Duodenal mucosa (tissue), 2 donors: ENCODE data around the gene CRB1.

Experiments
- H3K27ac ChIP-seq: one replicate; pipeline ENCODE4 v1.7.0; 2013; ENCODE audit warnings: low read depth, low read length
- H3K27me3 ChIP-seq, 2 donors: one replicate each; pipeline ENCODE4 v1.7.0; 2013; ENCODE audit warnings: low read length in 2 of 2, control low read depth in 1 of 2; ENCODE audit not compliant: insufficient read depth in 2 of 2, control insufficient read depth in 1 of 2
- H3K36me3 ChIP-seq, 2 donors: one replicate each; pipeline ENCODE4 v1.7.0; 2013; ENCODE audit warnings: low read length in 2 of 2, control low read depth in 1 of 2; ENCODE audit not compliant: insufficient read depth in 2 of 2, control insufficient read depth in 1 of 2
- H3K4me1 ChIP-seq, 2 donors: one replicate each; pipeline ENCODE4 v1.7.0; 2013; ENCODE audit warnings: low read length in 2 of 2, control low read depth in 1 of 2; ENCODE audit not compliant: insufficient read depth in 2 of 2, control insufficient read depth in 1 of 2
- H3K4me3 ChIP-seq, 2 donors: one replicate each; pipeline ENCODE4 v1.7.0; 2013; ENCODE audit warnings: low read length in 2 of 2, low read depth in 1 of 2
- H3K9ac ChIP-seq, 2 donors: one replicate each; pipeline ENCODE4 v1.7.0; 2013; ENCODE audit warnings: low read length in 2 of 2, low read depth in 1 of 2
- H3K9me3 ChIP-seq, 2 donors: one replicate each; pipeline ENCODE4 v1.7.0; 2013; ENCODE audit warnings: low read length in 2 of 2, control low read depth in 1 of 2; ENCODE audit not compliant: control insufficient read depth in 1 of 2

CRB1 gene

DNA sequence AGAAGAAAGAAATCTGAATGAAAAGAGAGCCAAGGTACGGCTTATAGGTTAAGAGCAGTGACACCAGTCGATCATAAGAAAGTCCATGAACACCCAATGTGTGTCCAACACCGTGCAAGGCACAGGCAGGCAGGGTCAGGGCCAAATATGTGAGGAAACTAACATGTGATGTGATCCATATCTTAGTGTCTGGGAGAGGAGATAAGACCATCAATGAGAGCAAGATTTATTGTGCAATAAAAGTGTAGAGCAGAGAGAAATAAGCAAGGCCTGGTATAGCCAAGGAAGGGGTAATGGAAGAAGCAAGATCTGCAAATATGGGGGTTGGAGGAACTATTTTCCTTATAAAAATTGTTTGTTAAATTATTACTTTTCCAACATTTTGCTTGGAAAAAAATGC, 198.8 kb downstream of the CRB1 start:
- Histone ChIP-seq H3K27ac (no peak overlapping the region), H3K9me3 (no peaks in the 10 kb centered on the region), H3K27me3 (no peaks in the 10 kb centered on the region), H3K4me1 (no peaks in the 10 kb centered on the region), H3K36me3 (no peaks in the 10 kb centered on the region), H3K9ac (no peak overlapping the region), H3K4me3 (no peak overlapping the region)

DNA sequence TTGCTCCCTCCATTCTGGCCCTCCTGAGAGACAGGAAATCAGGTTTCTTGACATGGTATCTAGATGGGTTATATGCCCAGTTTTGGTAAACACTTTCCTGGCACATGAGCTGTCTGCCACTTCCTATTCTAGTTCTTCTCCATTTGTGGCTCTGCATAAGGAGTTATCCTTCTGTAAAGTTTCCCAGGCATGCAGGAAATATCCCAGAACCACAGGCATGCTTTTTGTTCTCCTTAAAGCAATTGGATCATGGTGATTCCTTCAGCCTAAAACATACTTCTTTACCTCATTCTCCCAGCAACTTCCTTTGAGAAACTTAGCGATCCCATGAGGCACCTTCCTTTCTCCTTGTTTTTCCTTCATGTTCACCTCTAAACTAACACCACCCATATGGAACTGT, 199.8 kb downstream of the CRB1 start:
- Histone ChIP-seq H3K27ac (no peak overlapping the region), H3K9me3 (no peaks in the 10 kb centered on the region), H3K27me3 (no peaks in the 10 kb centered on the region), H3K9ac (no peak overlapping the region), H3K36me3 (no peaks in the 10 kb centered on the region), H3K4me3 (no peak overlapping the region), H3K4me1 (no peaks in the 10 kb centered on the region)

DNA sequence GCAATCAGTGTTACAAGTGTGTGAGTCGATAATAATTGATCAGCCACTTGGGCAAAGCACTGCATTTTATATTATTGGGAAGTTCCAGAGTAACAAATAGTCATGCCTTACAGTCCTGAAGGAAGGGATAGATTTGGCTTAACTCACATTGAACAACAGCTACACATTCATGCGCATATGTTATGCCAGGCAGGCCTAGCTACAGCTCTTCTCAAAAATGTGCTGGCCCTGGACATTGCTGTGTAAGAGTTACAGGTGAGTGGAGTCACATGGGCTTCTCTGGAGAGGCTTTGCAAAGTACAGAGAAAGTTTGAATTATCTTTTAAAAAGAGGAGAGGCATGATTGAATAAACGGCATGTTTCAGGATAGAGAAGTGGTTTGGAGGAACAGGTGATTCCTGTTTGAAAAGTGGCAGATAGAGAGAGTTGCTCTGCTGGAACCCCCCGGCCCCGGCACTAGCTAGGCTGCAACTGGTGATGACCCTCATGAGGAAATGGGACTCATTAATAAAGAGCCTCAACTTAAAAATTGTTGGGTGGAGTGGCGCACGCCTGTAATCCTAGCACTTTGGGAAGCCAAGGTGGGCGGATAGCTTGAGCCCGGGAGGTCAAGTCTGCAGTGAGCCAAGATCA, 200.6 kb downstream of the CRB1 start:
- H3K36me3 ChIP-seq = no peaks in the 10 kb centered on the region
- H3K9me3 ChIP-seq = no peaks in the 10 kb centered on the region
- H3K27me3 ChIP-seq = no peaks in the 10 kb centered on the region
- H3K9ac ChIP-seq = no peak overlapping the region
- H3K4me3 ChIP-seq = no peak overlapping the region
- no peak overlapping the region for H3K27ac ChIP-seq
- no peaks in the 10 kb centered on the region for H3K4me1 ChIP-seq

DNA sequence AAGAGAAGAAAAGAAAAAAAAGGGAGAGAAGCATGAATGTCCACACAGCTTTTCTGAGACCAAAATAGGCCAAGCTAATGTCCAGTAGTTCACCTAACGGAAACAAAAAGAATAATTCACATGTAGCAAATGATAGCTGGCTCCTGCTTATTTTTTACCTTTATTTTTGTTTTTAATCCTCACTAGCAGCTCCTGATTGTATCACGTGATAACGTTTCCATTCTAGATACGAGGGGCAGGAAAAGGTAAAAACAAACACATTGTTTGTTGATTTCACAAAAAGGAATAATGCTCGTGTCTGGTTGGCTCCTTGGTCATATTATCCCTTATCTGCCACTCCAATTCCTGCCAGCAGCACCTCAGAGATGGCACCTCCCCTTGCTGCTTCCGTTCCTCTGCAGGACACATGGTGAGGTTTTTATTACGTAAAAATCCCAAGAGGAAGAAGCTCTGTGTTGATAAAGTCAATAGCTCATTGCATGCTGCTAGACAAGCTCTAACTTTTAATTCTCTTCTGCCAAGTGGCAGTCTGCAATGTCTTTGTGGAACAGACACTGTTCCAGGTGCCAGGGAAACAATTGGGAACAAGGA, 201.7 kb downstream of the CRB1 start:
- Histone ChIP-seq H3K4me1 (no peaks in the 10 kb centered on the region), H3K9ac (no peak overlapping the region), H3K27ac (no peak overlapping the region), H3K4me3 (no peak overlapping the region), H3K27me3 (no peaks in the 10 kb centered on the region), H3K36me3 (no peaks in the 10 kb centered on the region), H3K9me3 (no peaks in the 10 kb centered on the region)

DNA sequence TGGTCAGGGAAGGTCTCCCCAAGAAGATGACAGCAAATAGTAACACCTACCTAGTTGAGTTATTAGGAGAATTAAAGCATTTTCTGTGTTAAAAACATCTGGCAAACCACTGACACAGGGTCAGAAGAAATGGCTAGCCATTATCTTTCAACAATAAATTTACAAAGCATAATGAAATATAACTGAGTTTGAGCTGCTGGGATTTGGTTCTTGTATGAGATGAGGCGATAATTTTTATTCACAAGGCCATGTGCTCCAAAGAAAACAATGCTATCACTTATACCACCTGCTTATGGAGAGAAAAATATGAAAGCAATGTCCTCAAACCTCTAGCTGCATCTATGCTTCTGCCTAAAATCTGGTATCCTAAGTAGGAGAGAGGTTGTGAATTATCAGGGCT, 202.3 kb downstream of the CRB1 start:
- H3K27ac ChIP-seq = no peak overlapping the region
- H3K9me3 ChIP-seq = no peaks in the 10 kb centered on the region
- H3K36me3 ChIP-seq = no peaks in the 10 kb centered on the region

DNA sequence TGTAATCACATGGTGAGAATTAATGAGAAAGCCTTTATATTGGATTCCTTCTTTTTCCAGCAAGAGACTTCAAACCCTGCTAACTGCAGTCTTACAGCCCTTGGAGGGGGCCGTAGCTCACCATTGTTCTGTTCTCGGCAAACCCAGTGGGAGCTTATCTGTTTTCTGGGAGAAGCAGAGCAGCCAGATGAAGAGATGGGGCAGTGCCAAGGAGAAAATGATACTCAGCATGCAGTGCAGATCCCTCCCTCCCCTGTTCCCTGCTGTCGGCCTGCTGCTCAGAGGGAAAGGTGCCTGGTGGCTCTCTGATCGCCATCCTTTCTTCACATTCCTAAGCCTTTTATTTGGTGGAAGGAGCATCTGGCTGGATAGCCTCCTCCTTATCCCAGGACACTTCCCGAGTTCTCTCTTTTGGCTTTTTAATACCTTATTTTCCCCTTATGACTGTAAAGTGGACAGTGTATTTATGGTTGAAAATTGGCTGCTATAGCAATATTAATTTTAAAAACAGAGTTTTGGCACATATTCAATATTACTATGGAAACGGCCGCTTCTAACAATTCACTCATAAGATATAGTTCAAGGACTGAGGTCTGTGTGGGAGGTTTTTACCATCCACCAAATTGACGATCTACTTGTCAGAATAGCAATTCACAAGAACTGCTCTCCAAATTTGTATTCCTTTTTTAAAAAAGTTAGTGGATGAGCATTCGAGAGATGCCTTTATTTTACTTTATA, 203.4 kb downstream of the CRB1 start:
- Histone ChIP-seq H3K4me3 (no peak overlapping the region), H3K9me3 (no peaks in the 10 kb centered on the region), H3K27ac (no peak overlapping the region), H3K27me3 (no peaks in the 10 kb centered on the region), H3K36me3 (no peaks in the 10 kb centered on the region), H3K9ac (no peak overlapping the region), H3K4me1 (no peaks in the 10 kb centered on the region)

More for the DNA sequence above, 202.3 kb downstream of the CRB1 start:
- Histone ChIP-seq H3K9ac (no peak overlapping the region), H3K4me1 (no peaks in the 10 kb centered on the region), H3K27me3 (no peaks in the 10 kb centered on the region), H3K4me3 (no peak overlapping the region)

DNA sequence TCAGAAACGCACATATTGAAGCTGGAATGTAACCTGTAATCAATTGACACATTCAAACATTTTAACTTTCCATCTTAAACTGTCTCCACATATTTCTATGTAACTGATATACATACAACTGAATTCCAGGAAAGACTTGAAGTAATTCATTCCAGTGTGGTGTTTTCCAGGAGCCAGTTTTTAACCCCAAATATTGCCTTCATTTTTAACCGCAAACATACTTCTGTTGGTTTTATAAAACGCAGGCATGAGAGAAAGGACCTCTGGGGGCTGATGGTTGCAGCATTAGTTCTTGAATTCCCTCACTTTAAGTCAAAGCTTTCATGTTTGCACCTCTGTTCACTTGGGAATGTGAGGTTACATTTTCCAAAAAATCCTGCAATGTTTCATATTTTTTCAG, 204.1 kb downstream of the CRB1 start:
- no peak overlapping the region for H3K4me3 ChIP-seq
- H3K4me1 ChIP-seq = no peaks in the 10 kb centered on the region
- no peaks in the 10 kb centered on the region for H3K9me3 ChIP-seq
- H3K9ac ChIP-seq = no peak overlapping the region
- H3K27me3 ChIP-seq = no peaks in the 10 kb centered on the region
- no peaks in the 10 kb centered on the region for H3K36me3 ChIP-seq
- H3K27ac ChIP-seq = no peak overlapping the region

DNA sequence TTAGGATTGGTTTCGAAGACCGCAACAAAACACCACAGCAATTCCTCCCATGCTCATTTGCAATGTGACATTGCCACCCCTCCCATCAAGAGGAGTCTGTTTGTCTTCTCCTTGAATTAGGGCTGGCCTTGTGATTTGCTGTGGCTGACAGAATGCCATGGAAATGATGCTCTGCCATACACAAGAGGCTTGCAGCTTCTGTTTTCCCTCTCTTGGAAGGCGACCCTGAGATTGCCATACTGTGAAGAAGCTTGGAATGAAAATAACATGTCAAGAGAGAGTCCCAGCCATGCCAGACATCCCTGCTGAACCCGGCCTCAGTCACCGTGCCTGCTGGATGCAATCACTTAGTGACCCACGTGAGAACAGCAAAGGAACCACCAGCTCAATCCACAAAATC, 212.4 kb downstream of the CRB1 start:
- H3K4me3 ChIP-seq = no peak overlapping the region
- H3K36me3 ChIP-seq = no peaks in the 10 kb centered on the region
- no peaks in the 10 kb centered on the region for H3K9me3 ChIP-seq
- no peaks in the 10 kb centered on the region for H3K4me1 ChIP-seq
- H3K27me3 ChIP-seq = no peaks in the 10 kb centered on the region
- H3K27ac ChIP-seq = no peak overlapping the region
- H3K9ac ChIP-seq = no peak overlapping the region

DNA sequence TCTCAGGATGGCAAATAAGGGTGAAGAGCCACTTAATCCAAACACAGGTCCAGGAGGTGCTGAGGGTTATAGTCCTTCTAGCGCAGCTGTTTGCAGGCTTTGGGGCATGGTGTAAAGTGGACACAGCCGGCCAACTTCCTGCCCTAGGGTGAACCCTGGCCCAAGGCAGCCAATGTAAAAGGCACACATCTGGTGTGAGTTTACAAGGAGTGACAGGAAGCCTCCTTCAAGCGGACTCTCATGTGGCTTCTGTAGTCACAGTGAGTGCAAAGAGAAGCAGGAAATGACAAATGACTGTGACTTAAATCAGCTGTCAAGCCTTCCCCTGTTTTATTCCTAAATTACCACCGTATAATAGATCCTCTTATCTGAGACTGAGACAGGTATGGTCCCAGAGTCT, 213.0 kb downstream of the CRB1 start:
- Histone ChIP-seq H3K36me3 (no peaks in the 10 kb centered on the region), H3K9ac (no peak overlapping the region), H3K27me3 (no peaks in the 10 kb centered on the region), H3K9me3 (no peaks in the 10 kb centered on the region), H3K4me1 (no peaks in the 10 kb centered on the region), H3K27ac (no peak overlapping the region), H3K4me3 (no peak overlapping the region)

DNA sequence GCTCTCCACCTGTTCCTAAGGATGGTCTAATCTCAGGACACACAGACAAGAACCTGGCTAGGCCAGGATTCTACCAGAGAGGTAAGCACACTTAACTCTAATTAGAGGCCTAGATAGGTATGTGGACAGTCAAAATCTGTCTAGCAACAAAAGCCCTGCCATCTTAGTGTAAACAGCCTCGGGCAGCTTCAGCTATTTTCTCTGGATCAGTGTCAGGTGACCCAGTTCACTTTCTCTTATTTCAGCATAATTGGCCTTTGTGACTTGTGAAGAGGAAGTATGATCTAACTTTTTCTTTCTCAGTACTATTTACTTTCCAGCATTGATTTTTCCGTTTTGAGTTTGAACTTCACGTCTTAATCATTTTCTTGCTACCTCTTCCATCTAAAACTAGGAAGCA, 217.7 kb downstream of the CRB1 start:
- H3K27me3 ChIP-seq = no peaks in the 10 kb centered on the region
- H3K4me3 ChIP-seq = no peak overlapping the region
- no peak overlapping the region for H3K9ac ChIP-seq
- no peaks in the 10 kb centered on the region for H3K4me1 ChIP-seq
- H3K36me3 ChIP-seq = no peaks in the 10 kb centered on the region
- H3K27ac ChIP-seq = no peak overlapping the region
- H3K9me3 ChIP-seq = no peaks in the 10 kb centered on the region
